ENCODE results near the gene CFAP97.

Gene CFAP97

GRCh38 chr4:185238750-185239149, 35.0 kb upstream of the CFAP97 start:
- Histone ChIP-seq H3K9ac (ENCODE audit: low read length) (no peak overlapping the region), H4K20me1 (ENCODE audit: insufficient read depth, low read length) (0 out of 2 replicates have a peak, but pooled peaks cover 7% of the 10 kb centered on the region), H3K4me1 (ENCODE audit: low read length) (no peaks in the 10 kb centered on the region), H3K79me2 (ENCODE audit: low read length) (peaks cover 34% of the 10 kb centered on the region), H2AFZ (ENCODE audit: low read depth, low read length) (no peak overlapping the region), H3K27ac (ENCODE audit: low read length) (no peak overlapping the region), H3K36me3 (replicated peaks; ENCODE audit: low read depth, low read length) (no peaks in the 10 kb centered on the region), H3K4me3 (ENCODE audit: low read length) (no peak overlapping the region), H3K9me3 (ENCODE audit: insufficient read depth, low read length) (no peaks in the 10 kb centered on the region), H3K4me2 (ENCODE audit: low read length) (no peak overlapping the region), H3K27me3 (ENCODE audit: low read depth, low read length) (no peaks in the 10 kb centered on the region)
- no peak for TF ChIP-seq EZH2phosphoT487 (IDR thresholded peaks at IDR 0.05; ENCODE audit: low read depth)
- TF ChIP-seq CTCF (IDR thresholded peaks at IDR 0.05; ENCODE audit: low read depth, low read length): no peak

- no peak overlapping the region for H3K4me3 ChIP-seq (ENCODE audit: low read length)
- H3K27ac ChIP-seq (ENCODE audit: low read length): no peak overlapping the region
- no peaks in the 10 kb centered on the region for H3K27me3 ChIP-seq (ENCODE audit: low read depth, low read length)
- H3K4me2 ChIP-seq (ENCODE audit: low read length): no peak overlapping the region
- H3K36me3 ChIP-seq (replicated peaks; ENCODE audit: low read depth, low read length): no peaks in the 10 kb centered on the region
- no peak overlapping the region for H2AFZ ChIP-seq (ENCODE audit: low read depth, low read length)
- no peaks in the 10 kb centered on the region for H3K4me1 ChIP-seq (ENCODE audit: low read length)
- H3K9me3 ChIP-seq (ENCODE audit: insufficient read depth, low read length): no peaks in the 10 kb centered on the region
- H3K9ac ChIP-seq (ENCODE audit: low read length): no peak overlapping the region
- TF ChIP-seq EZH2phosphoT487 (IDR thresholded peaks at IDR 0.05; ENCODE audit: low read depth) (no peak), CTCF (IDR thresholded peaks at IDR 0.05; ENCODE audit: low read depth, low read length) (no peak)
- H4K20me1 ChIP-seq (ENCODE audit: insufficient read depth, low read length): 0 out of 2 replicates have a peak, but pooled peaks cover 7% of the 10 kb centered on the region
- H3K79me2 ChIP-seq (ENCODE audit: low read length): peaks cover 37% of the 10 kb centered on the region
Measured at GRCh38 chr4:185238215-185238681, 34.4 kb upstream of the CFAP97 start.

- Histone ChIP-seq H2AFZ (ENCODE audit: low read depth, low read length) (no peak overlapping the region), H3K27me3 (ENCODE audit: low read depth, low read length) (no peaks in the 10 kb centered on the region), H3K27ac (ENCODE audit: low read length) (no peak overlapping the region), H3K79me2 (ENCODE audit: low read length) (peaks cover 44% of the 10 kb centered on the region), H3K9ac (ENCODE audit: low read length) (no peak overlapping the region), H4K20me1 (ENCODE audit: insufficient read depth, low read length) (0 out of 2 replicates have a peak, but pooled peaks cover 10% of the 10 kb centered on the region), H3K4me1 (ENCODE audit: low read length) (no peaks in the 10 kb centered on the region), H3K9me3 (ENCODE audit: insufficient read depth, low read length) (no peaks in the 10 kb centered on the region), H3K4me2 (ENCODE audit: low read length) (no peak overlapping the region), H3K36me3 (replicated peaks; ENCODE audit: low read depth, low read length) (no peaks in the 10 kb centered on the region), H3K4me3 (ENCODE audit: low read length) (no peak overlapping the region)
- TF ChIP-seq EZH2phosphoT487 (IDR thresholded peaks at IDR 0.05; ENCODE audit: low read depth) (no peak), CTCF (IDR thresholded peaks at IDR 0.05; ENCODE audit: low read depth, low read length) (no peak)
Measured at GRCh38 chr4:185237175-185237574, 33.4 kb upstream of the CFAP97 start.

GRCh38 chr4:185235843-185236503, 32.2 kb upstream of the CFAP97 start:
- Histone ChIP-seq H3K27ac (ENCODE audit: low read length) (no peak overlapping the region), H3K4me2 (ENCODE audit: low read length) (no peak overlapping the region), H3K79me2 (ENCODE audit: low read length) (peaks cover 47% of the 10 kb centered on the region), H3K4me3 (ENCODE audit: low read length) (no peak overlapping the region), H3K36me3 (replicated peaks; ENCODE audit: low read depth, low read length) (no peaks in the 10 kb centered on the region), H3K4me1 (ENCODE audit: low read length) (no peaks in the 10 kb centered on the region), H3K9ac (ENCODE audit: low read length) (no peak overlapping the region), H4K20me1 (ENCODE audit: insufficient read depth, low read length) (peaks cover 8% of the 10 kb centered on the region; the same call in 1 of the 2 replicates), H2AFZ (ENCODE audit: low read depth, low read length) (no peak overlapping the region), H3K9me3 (ENCODE audit: insufficient read depth, low read length) (no peaks in the 10 kb centered on the region), H3K27me3 (ENCODE audit: low read depth, low read length) (no peaks in the 10 kb centered on the region)
- no peak for TF ChIP-seq EZH2phosphoT487 (IDR thresholded peaks at IDR 0.05; ENCODE audit: low read depth)
- TF ChIP-seq CTCF (IDR thresholded peaks at IDR 0.05; ENCODE audit: low read depth, low read length): no peak
